ENCODE measurements around the gene PKD1L1. TPM values are rescaled to one million over a fixed set of nuclear protein-coding genes. Genes with fewer than 3 reads are reported as not detected.

The PKD1L1 gene
- polyA plus RNA-seq, 1 of the 3 experiments (the other 2 are of a cell fraction): 0.10 TPM

DNA sequence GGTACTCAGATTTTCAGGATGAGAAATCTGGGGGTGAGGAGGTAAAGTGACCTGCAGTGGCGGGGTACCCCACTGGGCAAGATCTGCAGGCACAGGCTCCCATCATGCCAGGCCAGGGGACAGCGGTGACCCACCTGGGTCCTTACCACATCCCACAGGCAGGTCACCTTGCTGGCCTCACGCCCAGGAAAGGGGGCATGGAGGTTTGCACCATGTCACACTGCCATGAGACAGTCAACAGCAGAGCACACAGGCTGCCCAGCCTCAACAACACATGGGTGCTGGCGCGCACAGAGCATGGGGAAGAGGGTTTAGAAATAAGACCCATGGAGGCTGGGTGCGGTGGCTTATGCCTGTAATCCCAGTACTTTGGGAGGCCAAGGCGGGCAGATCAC, 914 bp downstream of the PKD1L1 start (continued):
- TF ChIP-seq, protein P1, sequence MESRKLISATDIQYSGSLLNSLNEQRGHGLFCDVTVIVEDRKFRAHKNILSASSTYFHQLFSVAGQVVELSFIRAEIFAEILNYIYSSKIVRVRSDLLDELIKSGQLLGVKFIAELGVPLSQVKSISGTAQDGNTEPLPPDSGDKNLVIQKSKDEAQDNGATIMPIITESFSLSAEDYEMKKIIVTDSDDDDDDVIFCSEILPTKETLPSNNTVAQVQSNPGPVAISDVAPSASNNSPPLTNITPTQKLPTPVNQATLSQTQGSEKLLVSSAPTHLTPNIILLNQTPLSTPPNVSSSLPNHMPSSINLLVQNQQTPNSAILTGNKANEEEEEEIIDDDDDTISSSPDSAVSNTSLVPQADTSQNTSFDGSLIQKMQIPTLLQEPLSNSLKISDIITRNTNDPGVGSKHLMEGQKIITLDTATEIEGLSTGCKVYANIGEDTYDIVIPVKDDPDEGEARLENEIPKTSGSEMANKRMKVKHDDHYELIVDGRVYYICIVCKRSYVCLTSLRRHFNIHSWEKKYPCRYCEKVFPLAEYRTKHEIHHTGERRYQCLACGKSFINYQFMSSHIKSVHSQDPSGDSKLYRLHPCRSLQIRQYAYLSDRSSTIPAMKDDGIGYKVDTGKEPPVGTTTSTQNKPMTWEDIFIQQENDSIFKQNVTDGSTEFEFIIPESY (IDR thresholded peaks at IDR 0.05; ENCODE audit: borderline replicate concordance, low read depth): no peak

DNA sequence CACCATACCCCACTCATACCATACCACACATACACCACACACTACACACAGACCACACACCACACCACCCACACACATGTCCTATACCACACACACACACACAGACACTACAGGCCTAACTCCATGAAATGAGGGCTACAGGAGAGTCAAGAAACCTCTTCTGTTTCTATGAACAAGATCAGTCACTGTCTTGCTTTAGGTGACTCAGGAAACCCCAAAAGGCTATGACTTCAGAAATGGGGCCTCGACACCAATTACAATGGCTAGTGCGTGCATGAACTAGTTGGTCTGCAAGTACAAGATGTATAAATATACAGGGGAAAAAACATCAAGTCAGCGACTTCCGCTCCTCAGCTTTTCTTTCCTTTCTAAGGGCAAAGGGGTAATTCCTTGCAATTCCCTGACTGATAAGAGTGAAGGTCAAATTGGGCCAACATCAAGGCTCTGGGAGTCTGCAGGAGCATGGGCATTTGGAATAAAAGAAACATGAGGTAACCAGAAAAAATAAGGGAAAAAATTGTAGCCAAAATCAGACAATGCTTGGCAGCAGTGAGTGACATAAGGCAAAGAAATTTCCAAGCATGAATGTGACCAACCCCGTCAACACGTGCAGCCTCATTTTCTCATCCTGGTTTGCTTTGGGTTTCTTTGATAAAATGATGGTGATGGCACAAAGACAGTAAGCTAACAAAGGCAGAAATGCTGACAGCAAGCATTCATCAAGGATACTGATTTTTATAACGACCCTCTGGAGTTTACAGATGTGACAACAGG, 1.5 kb downstream of the PKD1L1 start:
- POLR2A ChIA-PET: no interaction called here
- H3K27ac ChIP-seq (ENCODE audit: low read depth in 2 of 2, low read length in 1 of 2): no peak overlapping the region
- WGBS (ENCODE audit: low lambda C conversion rate): 82% methylated on average over 7 of the region's 7 CpGs

More for the DNA sequence above, 1.5 kb downstream of the PKD1L1 start:
- no peak for DNase-seq
- no peaks in the 10 kb centered on the region for H3K27me3 ChIP-seq (ENCODE audit: insufficient read depth)
- no peak overlapping the region for H2AFZ ChIP-seq (ENCODE audit: low read depth)
- H3K4me1 ChIP-seq (ENCODE audit: control insufficient read depth in 1 of 2, insufficient read depth in 2 of 2, low read depth in 1 of 2, low read length in 1 of 2): peaks cover 11 to 23% of the 10 kb centered on the region in 2 experiments
- no peak overlapping the region for H3K4me3 ChIP-seq (ENCODE audit: low read depth in 2 of 2, low read length in 1 of 2)
- no peaks in the 10 kb centered on the region for H3K9me2 ChIP-seq
- CTCF ChIA-PET: interaction anchor here (2.2 to 12.4 kb wide), 4 partner anchors 18 to 171 kb away, joined by 6 to 221 read pairs (median 24); no protein-coding TSS in a partner anchor
- peaks cover 4% of the 10 kb centered on the region for H3F3A ChIP-seq (replicated peaks; ENCODE audit: insufficient read depth)
- H3K9ac ChIP-seq: no peak overlapping the region
- H3K4me2 ChIP-seq: no peak overlapping the region
- no peaks in the 10 kb centered on the region for H3K79me2 ChIP-seq (ENCODE audit: insufficient read depth)
- no peaks in the 10 kb centered on the region for H3K9me3 ChIP-seq
- no peaks in the 10 kb centered on the region for H3K36me3 ChIP-seq (replicated peaks in 1 of 2; ENCODE audit: control insufficient read depth in 1 of 2, insufficient read depth in 2 of 2, low read length in 1 of 2)
- TF ChIP-seq MEF2A (IDR thresholded peaks at IDR 0.05; ENCODE audit: borderline replicate concordance, low read depth): no peak
- TF ChIP-seq NFIC (IDR thresholded peaks at IDR 0.05; ENCODE audit: borderline replicate concordance): no peak
- no peak for TF ChIP-seq ELF1 (IDR thresholded peaks at IDR 0.05)
- TF ChIP-seq, protein P2, sequence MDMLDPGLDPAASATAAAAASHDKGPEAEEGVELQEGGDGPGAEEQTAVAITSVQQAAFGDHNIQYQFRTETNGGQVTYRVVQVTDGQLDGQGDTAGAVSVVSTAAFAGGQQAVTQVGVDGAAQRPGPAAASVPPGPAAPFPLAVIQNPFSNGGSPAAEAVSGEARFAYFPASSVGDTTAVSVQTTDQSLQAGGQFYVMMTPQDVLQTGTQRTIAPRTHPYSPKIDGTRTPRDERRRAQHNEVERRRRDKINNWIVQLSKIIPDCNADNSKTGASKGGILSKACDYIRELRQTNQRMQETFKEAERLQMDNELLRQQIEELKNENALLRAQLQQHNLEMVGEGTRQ (IDR thresholded peaks at IDR 0.05; ENCODE audit: borderline replicate concordance, low read depth, low read length): no peak
- TF ChIP-seq SIN3A (IDR thresholded peaks at IDR 0.05; ENCODE audit: borderline replicate concordance, low read depth, low read length): no peak
- no peak for TF ChIP-seq MXI1 (IDR thresholded peaks at IDR 0.05; ENCODE audit: low read depth, low read length)
- TF ChIP-seq, protein P3, sequence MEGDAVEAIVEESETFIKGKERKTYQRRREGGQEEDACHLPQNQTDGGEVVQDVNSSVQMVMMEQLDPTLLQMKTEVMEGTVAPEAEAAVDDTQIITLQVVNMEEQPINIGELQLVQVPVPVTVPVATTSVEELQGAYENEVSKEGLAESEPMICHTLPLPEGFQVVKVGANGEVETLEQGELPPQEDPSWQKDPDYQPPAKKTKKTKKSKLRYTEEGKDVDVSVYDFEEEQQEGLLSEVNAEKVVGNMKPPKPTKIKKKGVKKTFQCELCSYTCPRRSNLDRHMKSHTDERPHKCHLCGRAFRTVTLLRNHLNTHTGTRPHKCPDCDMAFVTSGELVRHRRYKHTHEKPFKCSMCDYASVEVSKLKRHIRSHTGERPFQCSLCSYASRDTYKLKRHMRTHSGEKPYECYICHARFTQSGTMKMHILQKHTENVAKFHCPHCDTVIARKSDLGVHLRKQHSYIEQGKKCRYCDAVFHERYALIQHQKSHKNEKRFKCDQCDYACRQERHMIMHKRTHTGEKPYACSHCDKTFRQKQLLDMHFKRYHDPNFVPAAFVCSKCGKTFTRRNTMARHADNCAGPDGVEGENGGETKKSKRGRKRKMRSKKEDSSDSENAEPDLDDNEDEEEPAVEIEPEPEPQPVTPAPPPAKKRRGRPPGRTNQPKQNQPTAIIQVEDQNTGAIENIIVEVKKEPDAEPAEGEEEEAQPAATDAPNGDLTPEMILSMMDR (IDR thresholded peaks at IDR 0.05): no peak
- no peaks in the 10 kb centered on the region for H4K20me1 ChIP-seq (ENCODE audit: insufficient read depth)

Measured in SK-N-SH (cell line).